ENCODE data around the gene KRT6A.

- TF ChIP-seq EZH2 (IDR thresholded peaks at IDR 0.05; ENCODE audit: low read length, missing control alignments), result no peak
- TF ChIP-seq CTCF (conservative IDR thresholded peaks at IDR 0.05 in 1 of 2, IDR thresholded peaks at IDR 0.05 in 1 of 2; ENCODE audit: low read depth in 1 of 2, low read length in 2 of 2), result no peak
Measured at GRCh38 chr12:52531566-52532300, 38.7 kb upstream of the KRT6A start.
